Ascending aorta (tissue), 2 donors: ENCODE data around the gene TCERG1L. TPM values are rescaled to one million over a fixed set of nuclear protein-coding genes. Genes with fewer than 3 reads are reported as not detected.

Experiments used
- DNase-seq, 2 donors: peaks; one replicate each; pipeline ENCODE4 v3.0.0-alpha.2; 2019; ENCODE audit warnings: low spot score in 2 of 2
- H3K27ac ChIP-seq, 2 donors: fragments of 200-600 bp; sonication (generic); one replicate each; pipeline ENCODE4 v1.5.1; 2016 to 2017; ENCODE audit warnings: mild to moderate bottlenecking in 1 of 2
- H3K27me3 ChIP-seq: fragments of 200-600 bp; sonication (generic); one replicate; pipeline ENCODE4 v1.5.1; 2017
- H3K36me3 ChIP-seq, 2 donors: fragments of 200-600 bp; sonication (generic); one replicate each; pipeline ENCODE4 v1.5.1; 2016
- H3K4me1 ChIP-seq, 2 donors: fragments of 200-600 bp; sonication (generic); one replicate each; pipeline ENCODE4 v1.5.1; 2016 to 2017; ENCODE audit warnings: mild to moderate bottlenecking in 1 of 2
- H3K4me3 ChIP-seq, 2 donors: fragments of 200-600 bp; sonication (generic); one replicate each; pipeline ENCODE4 v1.5.1; 2016 to 2017; ENCODE audit warnings: mild to moderate bottlenecking in 1 of 2
- H3K9me3 ChIP-seq, 2 donors: fragments of 200-600 bp; sonication (generic); one replicate each; pipeline ENCODE4 v1.5.1; 2016
- intact Hi-C: fragments of 100-400 bp; cut with DNase I; formaldehyde crosslinking; loops from one replicate; pipeline ENCODE4 v1.15.1; 2023
- total RNA-seq: library from RNA; depleted of rRNA; stranded (reverse); fragments of >200 nt; gene quantifications from one replicate; pipeline ENCODE4 v1.1.0, GENCODE V29; 2016
- TF ChIP-seq, protein P1 (sequence below), 3 experiments: fragments of 200-600 bp in 2 of 3; fragments of 450-650 bp in 1 of 3; sonication (generic) in 2 of 3; IDR thresholded peaks; one replicate each; pipeline ENCODE4 v1.5.1; 2016 to 2019; ENCODE audit warnings: antibody characterized with exemption in 3 of 3, mild to moderate bottlenecking in 1 of 3, moderate library complexity in 1 of 3

Gene TCERG1L
- total RNA-seq, 1 donor from 2014 or later: not detected

GRCh38 chr10:131049016-131049415, 262.5 kb downstream of the TCERG1L start:
- DNase-seq: peak in 1 of 2 donors; percentile 31
- Histone ChIP-seq H3K4me3 (no peak overlapping the region), H3K4me1 (no peaks in the 10 kb centered on the region), H3K27ac (no peak overlapping the region), H3K9me3 (no peaks in the 10 kb centered on the region), H3K36me3 (no peaks in the 10 kb centered on the region), H3K27me3 (no peaks in the 10 kb centered on the region)
- intact Hi-C loops: no loop called here
- TF ChIP-seq, protein P1, sequence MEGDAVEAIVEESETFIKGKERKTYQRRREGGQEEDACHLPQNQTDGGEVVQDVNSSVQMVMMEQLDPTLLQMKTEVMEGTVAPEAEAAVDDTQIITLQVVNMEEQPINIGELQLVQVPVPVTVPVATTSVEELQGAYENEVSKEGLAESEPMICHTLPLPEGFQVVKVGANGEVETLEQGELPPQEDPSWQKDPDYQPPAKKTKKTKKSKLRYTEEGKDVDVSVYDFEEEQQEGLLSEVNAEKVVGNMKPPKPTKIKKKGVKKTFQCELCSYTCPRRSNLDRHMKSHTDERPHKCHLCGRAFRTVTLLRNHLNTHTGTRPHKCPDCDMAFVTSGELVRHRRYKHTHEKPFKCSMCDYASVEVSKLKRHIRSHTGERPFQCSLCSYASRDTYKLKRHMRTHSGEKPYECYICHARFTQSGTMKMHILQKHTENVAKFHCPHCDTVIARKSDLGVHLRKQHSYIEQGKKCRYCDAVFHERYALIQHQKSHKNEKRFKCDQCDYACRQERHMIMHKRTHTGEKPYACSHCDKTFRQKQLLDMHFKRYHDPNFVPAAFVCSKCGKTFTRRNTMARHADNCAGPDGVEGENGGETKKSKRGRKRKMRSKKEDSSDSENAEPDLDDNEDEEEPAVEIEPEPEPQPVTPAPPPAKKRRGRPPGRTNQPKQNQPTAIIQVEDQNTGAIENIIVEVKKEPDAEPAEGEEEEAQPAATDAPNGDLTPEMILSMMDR (IDR thresholded peaks at IDR 0.05): no peak

- TF ChIP-seq, protein P1 (IDR thresholded peaks at IDR 0.05): no peak
- Histone ChIP-seq H3K27ac (no peak overlapping the region), H3K9me3 (no peaks in the 10 kb centered on the region), H3K4me3 (no peak overlapping the region), H3K4me1 (no peaks in the 10 kb centered on the region), H3K27me3 (no peaks in the 10 kb centered on the region), H3K36me3 (no peaks in the 10 kb centered on the region)
- peak in 1 of 2 donors; percentile 38 for DNase-seq
- intact Hi-C loops: no loop called here
These were observed 262.9 kb downstream of the TCERG1L start for GRCh38 chr10:131048606-131049005.

GRCh38 chr10:131047501-131047900, 264.0 kb downstream of the TCERG1L start:
- no peak overlapping the region for H3K4me3 ChIP-seq
- no peak overlapping the region for H3K27ac ChIP-seq
- no peaks in the 10 kb centered on the region for H3K9me3 ChIP-seq
- intact Hi-C loops: no loop called here
- no peaks in the 10 kb centered on the region for H3K36me3 ChIP-seq
- no peaks in the 10 kb centered on the region for H3K4me1 ChIP-seq
- no peaks in the 10 kb centered on the region for H3K27me3 ChIP-seq
- DNase-seq: no peak
- TF ChIP-seq, protein P1 (IDR thresholded peaks at IDR 0.05): no peak

GRCh38 chr10:131046194-131046593, 265.3 kb downstream of the TCERG1L start:
- Histone ChIP-seq H3K4me3 (no peak overlapping the region), H3K4me1 (no peaks in the 10 kb centered on the region), H3K9me3 (no peaks in the 10 kb centered on the region), H3K27me3 (no peaks in the 10 kb centered on the region), H3K36me3 (no peaks in the 10 kb centered on the region), H3K27ac (no peak overlapping the region)
- intact Hi-C loops: no loop called here
- TF ChIP-seq, protein P1 (IDR thresholded peaks at IDR 0.05): no peak
- no peak for DNase-seq

DNA sequence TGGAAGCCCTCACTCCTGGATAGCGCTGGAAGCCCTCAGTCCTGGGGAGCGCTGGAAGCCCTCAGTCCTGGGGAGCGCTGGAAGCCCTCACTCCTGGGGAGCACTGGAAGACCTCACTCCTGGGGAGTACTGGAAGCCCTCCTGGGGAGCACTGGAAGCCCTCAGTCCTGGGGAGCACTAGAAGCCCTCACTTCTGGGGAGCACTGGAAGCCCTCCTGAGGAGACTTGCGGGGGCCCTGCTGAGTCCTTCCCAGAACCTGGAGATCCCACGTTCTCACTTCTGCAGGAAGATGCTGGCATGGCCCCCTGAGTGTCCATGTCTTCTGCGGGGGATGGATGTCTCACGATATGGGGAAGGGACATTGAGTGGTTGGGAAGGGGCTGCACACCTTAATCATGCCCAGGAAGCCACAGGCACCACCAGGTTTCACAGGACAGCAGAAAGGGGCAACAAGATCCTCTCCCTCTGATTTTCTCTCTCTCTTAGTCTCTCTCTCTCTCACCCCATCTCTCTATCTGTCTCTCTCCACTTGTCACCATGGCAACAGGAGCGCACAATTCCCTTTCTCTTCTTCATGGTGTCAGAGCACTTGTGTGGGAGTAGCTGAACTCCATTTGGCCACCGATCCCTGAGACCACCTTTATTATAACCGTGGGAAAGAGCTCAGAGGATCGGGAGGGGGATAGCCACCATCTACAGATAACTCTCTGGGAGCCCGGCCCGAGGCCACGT, 267.0 kb downstream of the TCERG1L start:
- peak in 1 of 2 donors; percentile 31 for DNase-seq
- TF ChIP-seq, protein P1 (IDR thresholded peaks at IDR 0.05): no peak
- no peak overlapping the region for H3K27ac ChIP-seq
- no peak overlapping the region for H3K4me3 ChIP-seq
- H3K4me1 ChIP-seq: no peaks in the 10 kb centered on the region
- no peaks in the 10 kb centered on the region for H3K27me3 ChIP-seq
- H3K9me3 ChIP-seq: no peaks in the 10 kb centered on the region
- intact Hi-C loops: no loop called here
- H3K36me3 ChIP-seq: no peaks in the 10 kb centered on the region
